Measurements from ENCODE around the gene NEK8. TPM values are rescaled to one million over a fixed set of nuclear protein-coding genes. Genes with fewer than 3 reads are reported as not detected.

Gene NEK8
- 5.0 and 7.2 TPM in 2 replicates for total RNA-seq

DNA sequence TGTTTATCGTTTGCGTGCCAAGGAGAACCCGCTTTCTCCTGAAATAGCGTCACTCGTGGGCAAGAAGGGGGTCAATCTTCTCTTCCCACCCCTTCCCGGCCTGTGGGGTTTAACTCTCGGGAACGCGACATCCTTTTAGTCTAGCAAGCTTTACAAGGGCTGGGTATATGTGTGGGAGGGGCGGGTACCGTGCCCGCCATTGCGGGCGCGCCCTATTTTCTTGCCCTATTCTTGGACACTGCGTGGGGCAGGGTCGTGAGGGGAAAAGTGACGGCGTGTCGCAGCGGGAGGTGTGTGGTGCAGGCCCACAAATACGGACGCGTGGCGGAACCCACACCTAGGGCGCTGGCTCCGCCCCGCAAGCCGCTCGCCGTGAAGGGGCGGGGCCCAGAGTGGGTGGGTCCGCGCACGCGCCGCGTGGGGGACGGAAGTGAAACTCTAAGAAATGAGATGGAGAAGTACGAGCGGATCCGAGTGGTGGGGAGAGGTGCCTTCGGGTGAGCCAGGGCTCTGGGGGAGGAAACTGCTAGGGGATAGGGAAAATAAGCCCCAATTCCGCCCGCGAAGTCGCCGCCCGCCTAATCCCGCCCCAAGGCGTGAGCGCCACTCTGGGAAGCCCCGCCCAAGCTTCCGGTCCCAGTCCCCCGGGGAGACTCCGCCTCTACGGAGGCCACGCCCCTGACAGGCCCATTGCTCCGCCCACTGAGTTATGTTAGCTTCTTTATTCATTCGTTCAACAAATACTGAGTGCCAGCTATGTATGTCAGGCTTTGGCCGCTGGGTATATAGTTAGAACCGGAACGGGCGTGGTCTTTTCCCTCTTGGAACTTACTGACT is at the start of gene NEK8:
NEK8 (plus strand) TSS at position 425 of the 837 bp plus-strand sequence; CDS start at position 451, 26 bp downstream.

DNA sequence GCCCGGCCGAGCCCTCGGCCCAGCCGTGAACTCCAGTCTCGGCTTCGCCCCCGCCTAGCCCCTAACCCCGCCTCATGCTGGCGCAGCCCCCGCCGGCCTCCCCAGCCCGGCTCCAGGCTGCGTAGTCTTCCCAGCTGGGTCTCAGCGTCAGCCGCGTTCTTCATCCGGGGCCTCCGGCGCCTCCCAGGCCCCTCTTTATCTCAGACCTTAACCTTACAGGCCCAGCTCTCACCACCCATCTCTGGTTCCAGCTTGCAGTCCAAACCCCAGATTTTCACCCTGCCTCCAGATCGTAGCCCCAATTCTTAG is 16.9 kb upstream of the NEK8 start, which contains the start of gene PROCA1:
PROCA1 (minus strand) TSS at position 166 of the 309 bp plus-strand sequence. CDS start 228 bp downstream, outside the sequence.

DNA sequence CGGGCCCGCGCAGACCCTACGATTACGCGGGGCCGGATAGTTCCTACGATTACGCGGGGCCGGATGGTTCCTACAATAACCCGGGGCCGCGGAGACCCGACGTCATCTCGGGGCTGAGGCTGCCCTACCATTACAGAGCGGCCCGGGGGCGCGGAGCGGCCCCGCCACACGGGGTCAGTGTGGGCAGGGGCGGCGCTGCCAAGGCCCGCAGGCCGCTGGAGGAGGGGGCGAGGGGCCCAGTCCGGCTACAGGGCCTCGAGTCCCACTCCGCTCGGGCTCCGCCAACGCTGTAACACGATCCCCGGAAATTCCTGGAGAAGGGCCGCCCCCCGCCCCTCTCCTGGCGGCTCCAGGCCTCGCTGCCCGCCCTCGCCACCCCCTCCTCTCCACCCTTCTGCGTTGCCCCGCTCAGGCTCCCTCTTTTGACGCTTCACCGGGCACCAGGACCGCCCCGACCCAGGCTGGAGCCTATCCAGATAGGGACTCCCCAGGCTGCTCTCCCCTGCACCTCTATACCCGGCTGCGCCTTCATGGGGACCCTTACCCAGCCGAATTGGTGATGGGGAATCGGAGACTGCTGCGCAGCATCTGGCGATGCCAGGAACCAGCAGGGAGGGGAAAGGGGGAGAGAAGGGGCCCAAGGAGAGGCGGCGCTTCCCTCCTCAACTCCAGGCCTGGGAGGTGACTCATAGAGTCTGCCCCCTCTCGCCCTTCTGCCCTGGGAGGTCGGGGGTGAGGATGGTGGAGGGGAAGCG is 10.8 kb upstream of the NEK8 start, which contains the start of gene RAB34:
RAB34 (minus strand) TSS at position 291 of the 755 bp plus-strand sequence. CDS start 602 bp downstream, outside the sequence.

DNA sequence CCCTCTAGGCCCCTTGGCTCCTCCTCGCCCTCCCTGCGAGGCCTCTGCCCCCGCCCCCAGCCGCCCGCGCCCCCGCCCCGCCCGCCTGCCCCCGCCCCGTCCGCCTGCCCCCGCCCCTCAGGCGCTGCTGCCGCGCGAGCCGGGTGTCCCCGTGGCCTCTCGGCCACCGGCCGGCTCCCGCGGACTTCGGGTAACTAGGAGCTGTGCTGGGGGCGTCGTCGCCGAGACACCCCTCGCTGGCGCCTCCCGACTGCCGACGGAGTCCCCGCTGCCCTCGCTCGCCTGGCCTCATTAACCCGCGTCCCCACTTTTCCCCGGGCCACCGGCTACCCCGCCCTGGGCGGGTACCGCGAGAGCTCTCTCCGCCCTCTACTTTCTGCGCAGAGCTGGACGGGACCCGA is 2.4 kb upstream of the NEK8 start, which contains the start of gene TLCD1:
TLCD1 (minus strand) TSS at position 8 of the 401 bp plus-strand sequence. CDS start 136 bp downstream, outside the sequence.

DNA sequence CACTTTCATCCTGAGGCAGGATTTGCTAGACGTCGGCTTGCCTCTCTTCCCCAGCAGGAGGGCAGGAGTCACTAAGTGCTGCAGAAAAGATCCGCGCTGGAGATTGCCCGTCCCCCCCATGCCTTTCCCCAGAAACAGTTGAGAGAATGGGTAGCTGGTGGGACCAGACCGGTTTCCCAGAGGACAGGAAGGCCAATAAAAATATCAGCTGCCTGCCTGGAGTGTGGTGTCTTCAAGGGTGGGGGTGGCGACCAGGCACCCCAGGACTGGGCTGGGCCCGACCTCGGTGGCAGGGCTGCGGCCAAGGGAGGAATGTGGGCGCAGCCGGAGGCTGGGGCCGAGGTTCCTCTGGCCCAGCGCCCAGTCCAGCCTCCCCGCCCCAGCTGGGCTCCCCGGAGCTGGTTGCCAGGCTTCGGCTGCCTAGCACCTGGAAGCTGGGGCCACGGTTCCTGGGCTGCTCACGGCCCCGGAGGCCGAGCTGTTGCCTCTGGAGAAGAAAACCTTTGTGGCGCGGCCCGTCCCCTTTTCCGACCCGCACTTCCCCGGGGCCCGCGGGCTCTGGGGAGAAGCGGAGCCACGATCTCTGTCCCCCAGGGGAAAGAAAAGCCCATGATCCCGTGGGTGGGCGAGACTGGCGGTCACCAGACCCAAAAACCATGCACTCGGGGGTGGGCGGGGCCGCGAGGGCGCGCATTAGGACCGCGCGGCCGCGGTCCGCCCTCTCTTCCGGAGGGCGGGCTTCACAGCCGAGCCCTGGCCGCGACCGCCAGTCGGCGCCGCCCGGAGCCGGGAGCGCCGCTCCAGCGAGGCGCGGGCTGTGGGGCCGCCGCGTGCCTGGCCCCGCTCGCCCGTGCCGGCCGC is 14.9 kb downstream of the NEK8 start, which contains the start of gene TRAF4:
TRAF4 (plus strand) TSS at position 769 of the 861 bp plus-strand sequence. CDS start 102 bp downstream, outside the sequence.

Other genes starting within 250 kb of the NEK8 start
- not detected in 2 replicates for gene FOXN1, start 222.4 kb upstream of the NEK8 start, total RNA-seq
- 22.5 and 23.4 TPM in 2 replicates for gene UNC119, start 176.2 kb upstream of the NEK8 start, total RNA-seq
- 26.6 and 49.2 TPM in 2 replicates for gene PIGS, start 157.3 kb upstream of the NEK8 start, total RNA-seq
- 35.7 and 53.3 TPM in 2 replicates for gene ALDOC, start 151.9 kb upstream of the NEK8 start, total RNA-seq
- 2.6 and 7.1 TPM in 2 replicates for gene SPAG5, start 129.8 kb upstream of the NEK8 start, total RNA-seq
- gene RSKR, start 114.6 kb upstream of the NEK8 start, total RNA-seq: 2.0 and 3.8 TPM in 2 replicates
- 110 and 118 TPM in 2 replicates for gene BLTP2, start 83.6 kb upstream of the NEK8 start, total RNA-seq
- gene SDF2, start 66.9 kb upstream of the NEK8 start, total RNA-seq: 77.9 and 90.4 TPM in 2 replicates
- gene SUPT6H, start 66.6 kb upstream of the NEK8 start, total RNA-seq: 40.3 and 53.1 TPM in 2 replicates
- 1.6 and 2.9 TPM in 2 replicates for gene PROCA1, start 16.9 kb upstream of the NEK8 start, total RNA-seq
- gene RAB34, start 10.9 kb upstream of the NEK8 start, total RNA-seq: 150 and 173 TPM in 2 replicates
- gene RPL23A, start 8.8 kb upstream of the NEK8 start, total RNA-seq: 733 and 1,314 TPM in 2 replicates
- gene TLCD1, start 2.6 kb upstream of the NEK8 start, total RNA-seq: 3.3 and 6.1 TPM in 2 replicates
- 23.8 and 26.6 TPM in 2 replicates for gene TRAF4, start 15.2 kb downstream of the NEK8 start, total RNA-seq
- gene FAM222B, start 114.0 kb downstream of the NEK8 start, total RNA-seq: 1.5 and 1.6 TPM in 2 replicates
- 11.1 and 12.5 TPM in 2 replicates for gene ERAL1, start 126.2 kb downstream of the NEK8 start, total RNA-seq
- gene FLOT2, start 168.9 kb downstream of the NEK8 start, total RNA-seq: 35.5 and 42.6 TPM in 2 replicates
- 2.8 and 4.4 TPM in 2 replicates for gene DHRS13, start 174.3 kb downstream of the NEK8 start, total RNA-seq
- gene PHF12, start 222.7 kb downstream of the NEK8 start, total RNA-seq: 10.7 and 14.5 TPM in 2 replicates

Measured in bronchial smooth muscle cell (primary cell).